ENCODE data around the gene MT1F.
A peak's percentile ranks its signal among the peaks of the same experiment; 100 is the strongest.
"Not testable (repeated sequence)": the region's sequence is repeated elsewhere in the genome, so short reads cannot be mapped to it uniquely, and the experiment has no call there.

Gene MT1F

GRCh38 chr16:56657555-56658326, at the start of gene MT1F:
MT1F (plus strand) TSS chr16:56657959; CDS start chr16:56658059, 100 bp downstream.
- DNase-seq: peak; percentile 60

GRCh38 chr16:56608043-56608875, 49.5 kb upstream of the MT1F start, which contains the start of gene MT2A:
MT2A (plus strand) TSS chr16:56608584; CDS start chr16:56608656, 72 bp downstream.
- peak; percentile 95 for DNase-seq

GRCh38 chr16:56608876-56609462, 48.8 kb upstream of the MT1F start:
- no peak for DNase-seq

GRCh38 chr16:56609463-56609921, 48.3 kb upstream of the MT1F start:
- peak; percentile 87 for DNase-seq

- DNase-seq: peak; percentile 80
Observed at GRCh38 chr16:56610017-56610608, 47.6 kb upstream of the MT1F start.

GRCh38 chr16:56610609-56611111, 47.1 kb upstream of the MT1F start:
- peak; percentile 63 for DNase-seq

- no peak for DNase-seq
Observed at GRCh38 chr16:56611281-56611833, 46.4 kb upstream of the MT1F start.

GRCh38 chr16:56613706-56614105, 44.1 kb upstream of the MT1F start:
- no peak for DNase-seq

- peak; percentile 80 for DNase-seq
Observed at GRCh38 chr16:56614549-56614991, 43.2 kb upstream of the MT1F start.

- no peak for DNase-seq
Observed at GRCh38 chr16:56615353-56615752, 42.4 kb upstream of the MT1F start.

- no peak for DNase-seq
Observed at GRCh38 chr16:56616608-56617211, 41.0 kb upstream of the MT1F start.

- peak; percentile 73 for DNase-seq
Observed at GRCh38 chr16:56617212-56618085, 40.3 kb upstream of the MT1F start.

GRCh38 chr16:56618138-56618537, 39.6 kb upstream of the MT1F start:
- DNase-seq: no peak

GRCh38 chr16:56620339-56620897, 37.3 kb upstream of the MT1F start:
- no peak for DNase-seq

- DNase-seq: not testable (repeated sequence)
Observed at GRCh38 chr16:56621665-56622445, 35.9 kb upstream of the MT1F start.

GRCh38 chr16:56623184-56623583, 34.6 kb upstream of the MT1F start:
- DNase-seq: not testable (repeated sequence)

- DNase-seq: no peak
Observed at GRCh38 chr16:56623637-56624036, 34.1 kb upstream of the MT1F start.

- peak; percentile 72 for DNase-seq
Observed at GRCh38 chr16:56625140-56625942, 32.4 kb upstream of the MT1F start, which contains the start of gene MT1E. MT1E (plus strand) TSS chr16:56625781; CDS start chr16:56625852, 71 bp downstream.
